ENCODE measurements around the gene ATF3. TPM values are rescaled to one million over a fixed set of nuclear protein-coding genes. Genes with fewer than 3 reads are reported as not detected.
A peak's percentile ranks its signal among the peaks of the same experiment; 100 is the strongest.
"Not testable (repeated sequence)": the region's sequence is repeated elsewhere in the genome, so short reads cannot be mapped to it uniquely, and the experiment has no call there.

The ATF3 gene
- total RNA-seq, 1 experiment from 2014 or later, result 8.0 TPM

DNA sequence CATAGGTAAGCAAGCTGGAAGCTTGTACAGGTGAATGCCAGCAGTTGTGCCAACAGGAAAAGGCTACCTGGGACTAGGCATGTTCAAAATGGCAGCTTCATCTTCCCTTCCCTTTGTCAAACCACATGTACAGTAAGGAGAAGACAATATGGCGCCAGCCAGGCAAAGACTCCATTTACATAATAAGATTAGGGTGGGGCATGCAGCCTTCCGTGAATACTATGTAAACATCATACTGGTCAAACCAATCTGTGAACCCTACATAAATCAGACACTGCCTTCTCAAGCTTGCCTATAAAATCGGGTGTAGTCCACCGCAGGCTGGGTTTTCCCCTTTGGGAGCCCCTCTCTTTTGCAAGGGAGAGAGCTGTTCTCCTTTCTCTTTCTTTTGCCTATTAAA, 24.6 kb downstream of the ATF3 start:
- Histone ChIP-seq H3K9me3 (ENCODE audit: low read length) (peaks cover 6% of the 10 kb centered on the region; the same call in 1 of the 2 replicates), H3K79me2 (ENCODE audit: low read length) (no peaks in the 10 kb centered on the region), H3K4me3 (ENCODE audit: low read length) (no peak overlapping the region), H3K9me2 (replicated peaks; ENCODE audit: insufficient read depth, low read length) (no peaks in the 10 kb centered on the region), H3K4me1 (ENCODE audit: low read length) (peaks cover 11% of the 10 kb centered on the region), H3K27me3 (ENCODE audit: low read length) (peaks cover 5% of the 10 kb centered on the region; the same call in 1 of the 2 replicates), H4K20me1 (ENCODE audit: insufficient read depth, low read depth, low read length) (no peaks in the 10 kb centered on the region), H3K4me2 (ENCODE audit: low read depth, low read length, poor library complexity, severe bottlenecking) (no peak overlapping the region), H3K27ac (ENCODE audit: low read length) (no peak overlapping the region), H3K9ac (ENCODE audit: low read length) (no peak overlapping the region), H2AFZ (ENCODE audit: low read length) (no peak overlapping the region), H3K36me3 (ENCODE audit: insufficient read depth, low read length) (no peaks in the 10 kb centered on the region; the same call in 1 of the 2 replicates)
- no peak for DNase-seq

GRCh38 chr1:212634252-212634651, 25.7 kb downstream of the ATF3 start:
- Histone ChIP-seq H3K9me3 (ENCODE audit: low read length) (peaks cover 6% of the 10 kb centered on the region; the same call in 1 of the 2 replicates), H3K9ac (ENCODE audit: low read length) (no peak overlapping the region), H4K20me1 (ENCODE audit: insufficient read depth, low read depth, low read length) (no peaks in the 10 kb centered on the region), H3K27me3 (ENCODE audit: low read length) (peaks cover 5% of the 10 kb centered on the region; the same call in 1 of the 2 replicates), H2AFZ (ENCODE audit: low read length) (no peak overlapping the region), H3K79me2 (ENCODE audit: low read length) (no peaks in the 10 kb centered on the region), H3K4me1 (ENCODE audit: low read length) (peaks cover 15% of the 10 kb centered on the region), H3K4me2 (ENCODE audit: low read depth, low read length, poor library complexity, severe bottlenecking) (no peak overlapping the region), H3K9me2 (replicated peaks; ENCODE audit: insufficient read depth, low read length) (no peaks in the 10 kb centered on the region), H3K36me3 (ENCODE audit: insufficient read depth, low read length) (no peaks in the 10 kb centered on the region; the same call in 1 of the 2 replicates), H3K4me3 (ENCODE audit: low read length) (no peak overlapping the region), H3K27ac (ENCODE audit: low read length) (no peak overlapping the region)
- no peak for DNase-seq

GRCh38 chr1:212635141-212635631, 26.6 kb downstream of the ATF3 start:
- Histone ChIP-seq H3K9me2 (replicated peaks; ENCODE audit: insufficient read depth, low read length) (no peaks in the 10 kb centered on the region), H3K9me3 (ENCODE audit: low read length) (peaks cover 6% of the 10 kb centered on the region; the same call in 1 of the 2 replicates), H3K4me1 (ENCODE audit: low read length) (peaks cover 15% of the 10 kb centered on the region), H3K36me3 (ENCODE audit: insufficient read depth, low read length) (no peaks in the 10 kb centered on the region; the same call in 1 of the 2 replicates), H4K20me1 (ENCODE audit: insufficient read depth, low read depth, low read length) (no peaks in the 10 kb centered on the region), H2AFZ (ENCODE audit: low read length) (no peak overlapping the region), H3K4me2 (ENCODE audit: low read depth, low read length, poor library complexity, severe bottlenecking) (no peak overlapping the region), H3K27ac (ENCODE audit: low read length) (no peak overlapping the region), H3K4me3 (ENCODE audit: low read length) (no peak overlapping the region), H3K27me3 (ENCODE audit: low read length) (peaks cover 5% of the 10 kb centered on the region; the same call in 1 of the 2 replicates), H3K79me2 (ENCODE audit: low read length) (no peaks in the 10 kb centered on the region), H3K9ac (ENCODE audit: low read length) (no peak overlapping the region)
- no peak for DNase-seq

DNA sequence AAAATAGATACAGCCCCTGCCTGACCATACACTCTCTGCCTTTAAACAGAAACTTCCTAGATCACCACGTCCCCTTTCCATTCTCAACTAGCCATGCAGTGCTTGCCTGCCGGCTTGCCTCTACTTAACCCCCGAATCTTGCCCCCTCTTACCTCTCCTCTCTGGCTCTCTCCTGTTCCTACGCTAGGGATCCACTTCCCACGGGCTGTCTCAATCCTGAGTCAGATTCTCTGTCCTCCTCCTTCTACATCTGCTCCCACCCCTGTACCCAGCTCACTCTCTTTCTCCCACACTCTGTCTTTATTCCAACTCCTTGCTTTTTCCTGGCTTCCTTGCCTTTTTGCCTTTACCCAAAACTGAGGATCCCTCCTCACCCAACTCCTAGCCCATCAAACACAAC, 29.3 kb downstream of the ATF3 start:
- Histone ChIP-seq H3K27me3 (ENCODE audit: low read length) (peaks cover 5% of the 10 kb centered on the region; the same call in 1 of the 2 replicates), H3K4me3 (ENCODE audit: low read length) (no peak overlapping the region), H2AFZ (ENCODE audit: low read length) (no peak overlapping the region), H3K4me1 (ENCODE audit: low read length) (peaks cover 15% of the 10 kb centered on the region), H3K79me2 (ENCODE audit: low read length) (no peaks in the 10 kb centered on the region), H3K9me2 (replicated peaks; ENCODE audit: insufficient read depth, low read length) (no peaks in the 10 kb centered on the region), H3K9me3 (ENCODE audit: low read length) (peaks cover 6% of the 10 kb centered on the region; the same call in 1 of the 2 replicates), H3K4me2 (ENCODE audit: low read depth, low read length, poor library complexity, severe bottlenecking) (no peak overlapping the region), H3K27ac (ENCODE audit: low read length) (no peak overlapping the region), H4K20me1 (ENCODE audit: insufficient read depth, low read depth, low read length) (no peaks in the 10 kb centered on the region), H3K9ac (ENCODE audit: low read length) (no peak overlapping the region), H3K36me3 (ENCODE audit: insufficient read depth, low read length) (no peaks in the 10 kb centered on the region; the same call in 1 of the 2 replicates)
- no peak for DNase-seq

GRCh38 chr1:212638492-212639151, 30.1 kb downstream of the ATF3 start:
- no peaks in the 10 kb centered on the region for H3K9me2 ChIP-seq (replicated peaks; ENCODE audit: insufficient read depth, low read length)
- no peak for DNase-seq

GRCh38 chr1:212639524-212639923, 31.0 kb downstream of the ATF3 start:
- not testable (repeated sequence) for H3K79me2 ChIP-seq (ENCODE audit: low read length); H2AFZ ChIP-seq (ENCODE audit: low read length); H3K4me3 ChIP-seq (ENCODE audit: low read length); H3K9me2 ChIP-seq (replicated peaks; ENCODE audit: insufficient read depth, low read length); H3K9me3 ChIP-seq (ENCODE audit: low read length); DNase-seq; H3K27me3 ChIP-seq (ENCODE audit: low read length); H3K9ac ChIP-seq (ENCODE audit: low read length); H3K36me3 ChIP-seq (ENCODE audit: insufficient read depth, low read length); H3K4me2 ChIP-seq (ENCODE audit: low read depth, low read length, poor library complexity, severe bottlenecking); H4K20me1 ChIP-seq (ENCODE audit: insufficient read depth, low read depth, low read length); H3K27ac ChIP-seq (ENCODE audit: low read length)
- peaks cover 15% of the 10 kb centered on the region for H3K4me1 ChIP-seq (ENCODE audit: low read length)

More at GRCh38 chr1:212638492-212639151, 30.1 kb downstream of the ATF3 start:
- H3K36me3 ChIP-seq (ENCODE audit: insufficient read depth, low read length), result no peaks in the 10 kb centered on the region; the same call in 1 of the 2 replicates
- H3K27me3 ChIP-seq (ENCODE audit: low read length), result peaks cover 5% of the 10 kb centered on the region; the same call in 1 of the 2 replicates
- H2AFZ ChIP-seq (ENCODE audit: low read length), result no peak overlapping the region
- no peak overlapping the region for H3K4me3 ChIP-seq (ENCODE audit: low read length)
- no peaks in the 10 kb centered on the region for H4K20me1 ChIP-seq (ENCODE audit: insufficient read depth, low read depth, low read length)
- no peaks in the 10 kb centered on the region for H3K79me2 ChIP-seq (ENCODE audit: low read length)
- H3K9ac ChIP-seq (ENCODE audit: low read length), result no peak overlapping the region
- peaks cover 15% of the 10 kb centered on the region for H3K4me1 ChIP-seq (ENCODE audit: low read length)
- H3K4me2 ChIP-seq (ENCODE audit: low read depth, low read length, poor library complexity, severe bottlenecking), result no peak overlapping the region
- H3K9me3 ChIP-seq (ENCODE audit: low read length), result peaks cover 6% of the 10 kb centered on the region; the same call in 1 of the 2 replicates
- H3K27ac ChIP-seq (ENCODE audit: low read length), result no peak overlapping the region

GRCh38 chr1:212640223-212640878, 31.8 kb downstream of the ATF3 start:
- peaks cover 15% of the 10 kb centered on the region for H3K4me1 ChIP-seq (ENCODE audit: low read length)
- H2AFZ ChIP-seq (ENCODE audit: low read length), result no peak overlapping the region
- H3K27ac ChIP-seq (ENCODE audit: low read length), result no peak overlapping the region
- H3K4me3 ChIP-seq (ENCODE audit: low read length), result no peak overlapping the region
- no peaks in the 10 kb centered on the region for H3K36me3 ChIP-seq (ENCODE audit: insufficient read depth, low read length)
- DNase-seq, result peak; percentile 45
- H3K9ac ChIP-seq (ENCODE audit: low read length), result no peak overlapping the region
- H3K9me2 ChIP-seq (replicated peaks; ENCODE audit: insufficient read depth, low read length), result no peaks in the 10 kb centered on the region
- no peaks in the 10 kb centered on the region for H4K20me1 ChIP-seq (ENCODE audit: insufficient read depth, low read depth, low read length)
- H3K79me2 ChIP-seq (ENCODE audit: low read length), result no peaks in the 10 kb centered on the region
- H3K9me3 ChIP-seq (ENCODE audit: low read length), result no peaks in the 10 kb centered on the region
- H3K27me3 ChIP-seq (ENCODE audit: low read length), result no peaks in the 10 kb centered on the region
- no peak overlapping the region for H3K4me2 ChIP-seq (ENCODE audit: low read depth, low read length, poor library complexity, severe bottlenecking)

DNA sequence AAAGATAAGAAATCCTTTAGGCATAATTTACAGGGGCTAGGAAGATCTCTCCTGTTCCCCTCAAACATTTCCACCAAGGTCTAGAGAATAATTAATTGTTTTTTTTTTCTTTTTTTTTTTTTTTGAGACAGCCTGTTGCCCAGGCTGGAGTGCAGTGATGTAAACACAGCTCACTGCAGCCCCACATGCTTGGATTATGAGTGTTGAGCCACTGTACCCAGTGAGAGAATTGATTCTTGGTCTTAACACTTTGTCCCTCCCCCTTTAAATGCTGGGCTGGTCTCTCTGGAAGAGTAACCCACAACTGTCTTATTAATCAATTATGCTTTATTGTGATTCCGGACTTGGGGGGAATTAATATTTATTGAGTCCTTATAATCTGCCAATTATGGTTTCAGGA, 33.4 kb downstream of the ATF3 start:
- Histone ChIP-seq H2AFZ (ENCODE audit: low read length) (no peak overlapping the region), H3K9me2 (replicated peaks; ENCODE audit: insufficient read depth, low read length) (no peaks in the 10 kb centered on the region), H3K9ac (ENCODE audit: low read length) (no peak overlapping the region), H3K36me3 (ENCODE audit: insufficient read depth, low read length) (no peaks in the 10 kb centered on the region), H4K20me1 (ENCODE audit: insufficient read depth, low read depth, low read length) (no peaks in the 10 kb centered on the region), H3K27me3 (ENCODE audit: low read length) (no peaks in the 10 kb centered on the region), H3K4me3 (ENCODE audit: low read length) (no peak overlapping the region), H3K4me2 (ENCODE audit: low read depth, low read length, poor library complexity, severe bottlenecking) (no peak overlapping the region), H3K27ac (ENCODE audit: low read length) (no peak overlapping the region), H3K79me2 (ENCODE audit: low read length) (no peaks in the 10 kb centered on the region), H3K9me3 (ENCODE audit: low read length) (no peaks in the 10 kb centered on the region), H3K4me1 (ENCODE audit: low read length) (peaks cover 7% of the 10 kb centered on the region)
- DNase-seq, result no peak

Data from Karpas-422 (cell line).